ENCODE results near the gene CREG1.

Gene CREG1

DNA sequence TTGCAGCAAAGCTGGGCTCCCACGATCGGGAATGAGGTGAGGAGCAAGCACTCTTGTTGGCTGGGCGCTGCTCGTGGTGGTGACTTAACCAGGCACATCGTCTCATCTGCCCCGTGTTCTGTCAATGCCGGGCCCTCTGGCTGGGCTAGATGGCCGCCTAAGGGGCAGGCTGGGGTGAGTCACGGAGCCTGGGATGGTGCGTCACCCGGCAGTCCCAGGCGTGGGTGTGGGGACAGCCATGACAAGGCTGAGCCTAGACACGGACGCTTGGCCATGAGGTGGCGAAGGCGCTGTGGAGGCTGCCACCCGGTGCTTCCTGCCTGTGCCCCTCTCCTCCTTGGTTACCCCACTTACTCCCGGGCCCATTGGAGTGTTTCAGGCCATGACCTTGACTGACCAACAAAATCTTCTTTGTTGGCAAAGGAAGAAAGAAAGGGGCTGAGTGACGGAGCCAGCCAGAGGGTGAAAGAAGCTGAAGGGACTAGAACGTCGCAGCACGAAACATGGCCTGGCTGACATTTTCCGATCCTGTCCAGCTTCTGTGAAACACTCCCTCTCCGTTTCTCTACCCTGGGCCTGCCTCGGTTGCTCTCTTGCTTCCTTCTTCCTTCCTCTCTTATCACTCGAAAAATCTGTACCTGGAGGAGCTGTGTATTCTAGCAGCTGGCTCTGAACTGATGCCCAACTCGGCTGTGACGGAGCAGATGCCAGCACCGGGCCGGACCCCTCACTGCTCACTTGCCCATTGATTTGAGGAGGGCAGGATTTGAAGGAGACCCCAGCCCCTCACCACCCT is 35.8 kb downstream of the CREG1 start:
- no peaks in the 10 kb centered on the region for H3K9me3 ChIP-seq (ENCODE audit: insufficient read depth, low read depth, low read length)
- no peak overlapping the region for H3K23ac ChIP-seq (ENCODE audit: low read length)
- no peak overlapping the region for H3K14ac ChIP-seq (ENCODE audit: low read length)
- DNase-seq, result peak; percentile 78 to 81
- no peak overlapping the region for H3K18ac ChIP-seq (ENCODE audit: low read length)
- H2AK5ac ChIP-seq (ENCODE audit: low read length), result no peak overlapping the region
- no peak overlapping the region for H3K4me3 ChIP-seq (ENCODE audit: low read depth, low read length)
- H4K91ac ChIP-seq (ENCODE audit: low read depth, low read length), result no peak overlapping the region
- H3K9ac ChIP-seq (ENCODE audit: low read length), result no peak overlapping the region
- H2BK5ac ChIP-seq (ENCODE audit: low read depth, low read length, poor library complexity), result no peak overlapping the region
- H2BK120ac ChIP-seq (ENCODE audit: insufficient read depth, low read length, poor library complexity), result no peak overlapping the region
- H4K12ac ChIP-seq (ENCODE audit: low read depth, low read length), result no peak overlapping the region
- H2AFZ ChIP-seq (ENCODE audit: insufficient read depth, low read length, poor library complexity), result no peak overlapping the region
- no peak overlapping the region for H3K4ac ChIP-seq (ENCODE audit: low read depth, low read length)
- WGBS (ENCODE audit: extremely low coverage, insufficient coverage, insufficient read length), result no CpG with 5 or more reads among the region's 30 CpGs
- H3K4me1 ChIP-seq (ENCODE audit: control insufficient read depth in 1 of 2, insufficient read depth in 2 of 2, low read length in 2 of 2), result no peaks in the 10 kb centered on the region
- no peak overlapping the region for H3K4me2 ChIP-seq (ENCODE audit: low read length)
- H3K27ac ChIP-seq (ENCODE audit: low read depth, low read length), result no peak overlapping the region
- H4K8ac ChIP-seq (ENCODE audit: low read depth, low read length), result no peak overlapping the region
- H3K36me3 ChIP-seq (ENCODE audit: control insufficient read depth in 1 of 2, insufficient read depth in 2 of 2, low read length in 2 of 2), result no peaks in the 10 kb centered on the region
- no peaks in the 10 kb centered on the region for H3K79me2 ChIP-seq (ENCODE audit: control insufficient read depth, insufficient read depth, low read length, poor library complexity)
- no peaks in the 10 kb centered on the region for H3K27me3 ChIP-seq (ENCODE audit: insufficient read depth, low read length)
- H2BK12ac ChIP-seq (ENCODE audit: low read length), result no peak overlapping the region
- H3K79me1 ChIP-seq (ENCODE audit: low read length), result no peaks in the 10 kb centered on the region

DNA sequence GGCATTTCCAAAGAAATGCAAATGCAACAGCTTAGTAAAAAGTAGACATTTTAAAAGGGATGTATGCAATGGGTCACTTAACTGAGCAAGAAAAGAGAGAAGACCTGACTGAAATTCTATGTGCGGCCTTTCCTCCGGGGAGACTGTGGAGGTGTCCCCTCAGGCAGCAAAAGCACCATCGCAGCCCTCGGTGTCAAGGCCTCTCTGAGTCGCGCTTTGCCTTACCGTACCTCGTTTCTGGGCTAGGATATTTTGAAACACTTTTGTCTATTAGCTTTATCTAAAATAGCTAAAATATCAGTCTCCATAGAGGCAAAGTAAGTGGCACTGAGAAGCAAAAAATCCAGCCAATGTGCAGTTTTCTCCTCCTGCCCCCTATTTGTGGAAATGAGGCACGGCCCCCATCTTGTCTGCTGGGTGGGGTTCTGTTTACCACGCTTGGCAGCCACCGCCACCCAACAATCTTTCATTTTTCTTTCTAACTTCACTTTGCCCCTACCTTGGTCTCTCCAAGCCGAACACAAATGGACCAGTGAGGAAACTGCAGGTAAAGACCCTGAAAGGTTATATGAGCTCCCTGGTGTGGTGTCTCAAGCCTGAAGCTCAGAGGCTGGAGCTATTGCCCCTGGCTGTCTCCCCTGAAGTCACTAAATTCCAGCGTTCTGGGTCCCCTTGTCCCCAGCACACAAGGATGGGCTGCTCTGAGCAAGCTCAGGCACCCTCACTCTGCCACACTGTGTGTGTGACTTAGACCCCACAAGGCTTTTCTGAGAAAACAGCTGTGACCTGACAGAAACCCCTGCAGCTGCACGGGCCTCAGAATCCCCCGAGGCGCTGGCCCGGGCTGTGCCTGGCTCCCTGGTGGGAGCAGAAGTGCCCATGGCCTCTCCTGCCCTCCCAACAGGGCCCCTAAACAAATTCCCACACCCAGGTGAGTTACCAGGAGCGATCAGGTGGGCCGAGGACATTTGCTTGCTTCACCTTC is 36.9 kb downstream of the CREG1 start:
- H4K8ac ChIP-seq (ENCODE audit: low read depth, low read length), result no peak overlapping the region
- no peak overlapping the region for H3K27ac ChIP-seq (ENCODE audit: low read depth, low read length)
- H3K4me2 ChIP-seq (ENCODE audit: low read length), result no peak overlapping the region
- no peak overlapping the region for H4K12ac ChIP-seq (ENCODE audit: low read depth, low read length)
- no peak for DNase-seq
- H3K9ac ChIP-seq (ENCODE audit: low read length), result no peak overlapping the region
- no peak overlapping the region for H2BK120ac ChIP-seq (ENCODE audit: insufficient read depth, low read length, poor library complexity)
- no peak overlapping the region for H2AFZ ChIP-seq (ENCODE audit: insufficient read depth, low read length, poor library complexity)
- H2AK5ac ChIP-seq (ENCODE audit: low read length), result no peak overlapping the region
- H3K4ac ChIP-seq (ENCODE audit: low read depth, low read length), result no peak overlapping the region
- no peak overlapping the region for H3K18ac ChIP-seq (ENCODE audit: low read length)
- H3K4me3 ChIP-seq (ENCODE audit: low read depth, low read length), result no peak overlapping the region
- H3K14ac ChIP-seq (ENCODE audit: low read length), result no peak overlapping the region
- no peaks in the 10 kb centered on the region for H3K36me3 ChIP-seq (ENCODE audit: control insufficient read depth in 1 of 2, insufficient read depth in 2 of 2, low read length in 2 of 2)
- no peak overlapping the region for H2BK12ac ChIP-seq (ENCODE audit: low read length)
- no CpG with 5 or more reads among the region's 19 CpGs for WGBS (ENCODE audit: extremely low coverage, insufficient coverage, insufficient read length)
- no peaks in the 10 kb centered on the region for H3K79me1 ChIP-seq (ENCODE audit: low read length)
- H3K27me3 ChIP-seq (ENCODE audit: insufficient read depth, low read length), result no peaks in the 10 kb centered on the region
- no peak overlapping the region for H4K91ac ChIP-seq (ENCODE audit: low read depth, low read length)
- no peaks in the 10 kb centered on the region for H3K9me3 ChIP-seq (ENCODE audit: insufficient read depth, low read depth, low read length)
- H3K79me2 ChIP-seq (ENCODE audit: control insufficient read depth, insufficient read depth, low read length, poor library complexity), result no peaks in the 10 kb centered on the region
- no peak overlapping the region for H3K23ac ChIP-seq (ENCODE audit: low read length)
- no peak overlapping the region for H2BK5ac ChIP-seq (ENCODE audit: low read depth, low read length, poor library complexity)
- no peaks in the 10 kb centered on the region for H3K4me1 ChIP-seq (ENCODE audit: control insufficient read depth in 1 of 2, insufficient read depth in 2 of 2, low read length in 2 of 2)

DNA sequence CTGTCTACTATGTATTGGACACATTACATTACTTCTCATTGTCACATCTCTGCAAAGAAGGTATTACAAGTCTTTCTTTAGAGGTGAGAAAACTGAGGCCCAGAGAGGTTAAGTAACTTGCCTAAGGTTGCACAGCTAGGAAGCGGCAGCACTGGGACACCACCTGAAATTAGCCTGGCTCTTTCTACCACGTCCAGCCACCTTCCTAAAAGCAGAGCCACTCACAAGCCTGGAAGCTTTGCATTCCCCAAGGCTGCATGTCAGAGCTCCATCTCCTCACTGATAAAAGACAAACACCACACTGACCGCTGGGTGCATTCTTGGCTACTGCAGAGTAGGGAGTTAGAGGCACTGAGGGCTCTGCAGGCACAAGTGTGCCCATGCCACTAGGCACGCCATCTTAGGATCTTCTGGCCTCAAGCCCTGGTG is 37.7 kb downstream of the CREG1 start:
- no peaks in the 10 kb centered on the region for H3K79me1 ChIP-seq (ENCODE audit: low read length)
- H2BK5ac ChIP-seq (ENCODE audit: low read depth, low read length, poor library complexity), result no peak overlapping the region
- no peak overlapping the region for H3K23ac ChIP-seq (ENCODE audit: low read length)
- no peaks in the 10 kb centered on the region for H3K36me3 ChIP-seq (ENCODE audit: control insufficient read depth in 1 of 2, insufficient read depth in 2 of 2, low read length in 2 of 2)
- no peak overlapping the region for H4K8ac ChIP-seq (ENCODE audit: low read depth, low read length)
- H4K12ac ChIP-seq (ENCODE audit: low read depth, low read length), result no peak overlapping the region
- no peak for DNase-seq
- no peak overlapping the region for H3K4me2 ChIP-seq (ENCODE audit: low read length)
- no CpG with 5 or more reads among the region's 4 CpGs for WGBS (ENCODE audit: extremely low coverage, insufficient coverage, insufficient read length)
- H2BK120ac ChIP-seq (ENCODE audit: insufficient read depth, low read length, poor library complexity), result no peak overlapping the region
- no peaks in the 10 kb centered on the region for H3K4me1 ChIP-seq (ENCODE audit: control insufficient read depth in 1 of 2, insufficient read depth in 2 of 2, low read length in 2 of 2)
- H3K27ac ChIP-seq (ENCODE audit: low read depth, low read length), result no peak overlapping the region
- no peaks in the 10 kb centered on the region for H3K79me2 ChIP-seq (ENCODE audit: control insufficient read depth, insufficient read depth, low read length, poor library complexity)
- no peak overlapping the region for H2BK12ac ChIP-seq (ENCODE audit: low read length)
- H3K9me3 ChIP-seq (ENCODE audit: insufficient read depth, low read depth, low read length), result no peaks in the 10 kb centered on the region
- H2AFZ ChIP-seq (ENCODE audit: insufficient read depth, low read length, poor library complexity), result no peak overlapping the region
- H3K4me3 ChIP-seq (ENCODE audit: low read depth, low read length), result no peak overlapping the region
- H3K14ac ChIP-seq (ENCODE audit: low read length), result no peak overlapping the region
- H2AK5ac ChIP-seq (ENCODE audit: low read length), result no peak overlapping the region
- H3K9ac ChIP-seq (ENCODE audit: low read length), result no peak overlapping the region
- no peak overlapping the region for H3K4ac ChIP-seq (ENCODE audit: low read depth, low read length)
- H3K18ac ChIP-seq (ENCODE audit: low read length), result no peak overlapping the region
- H3K27me3 ChIP-seq (ENCODE audit: insufficient read depth, low read length), result no peaks in the 10 kb centered on the region
- H4K91ac ChIP-seq (ENCODE audit: low read depth, low read length), result no peak overlapping the region

DNA sequence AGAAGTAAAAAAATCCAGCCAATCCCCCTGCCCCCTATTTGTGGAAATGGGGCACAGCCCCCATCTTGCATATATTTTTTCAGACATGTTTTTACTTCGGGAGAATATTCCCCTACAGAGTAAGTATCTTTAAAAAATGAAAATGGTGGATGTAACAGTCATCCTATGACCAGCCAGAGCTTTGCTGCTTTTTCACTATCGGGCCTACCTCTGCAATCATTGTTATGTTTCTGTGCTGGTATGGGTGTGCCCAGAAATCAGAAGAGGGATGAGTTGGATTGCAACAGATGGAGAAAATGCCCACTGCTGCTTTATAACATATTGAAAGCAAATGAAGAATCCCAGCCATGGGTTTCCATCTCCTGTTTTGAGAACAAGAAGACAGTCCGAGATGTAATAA is 38.1 kb downstream of the CREG1 start:
- WGBS (ENCODE audit: extremely low coverage, insufficient coverage, insufficient read length), result no CpG with 5 or more reads among the region's 3 CpGs
- no peak overlapping the region for H3K9ac ChIP-seq (ENCODE audit: low read length)
- no peaks in the 10 kb centered on the region for H3K9me3 ChIP-seq (ENCODE audit: insufficient read depth, low read depth, low read length)
- no peak overlapping the region for H4K12ac ChIP-seq (ENCODE audit: low read depth, low read length)
- H3K14ac ChIP-seq (ENCODE audit: low read length), result no peak overlapping the region
- no peaks in the 10 kb centered on the region for H3K27me3 ChIP-seq (ENCODE audit: insufficient read depth, low read length)
- no peak overlapping the region for H3K4me3 ChIP-seq (ENCODE audit: low read depth, low read length)
- H4K91ac ChIP-seq (ENCODE audit: low read depth, low read length), result no peak overlapping the region
- H4K8ac ChIP-seq (ENCODE audit: low read depth, low read length), result no peak overlapping the region
- H3K79me2 ChIP-seq (ENCODE audit: control insufficient read depth, insufficient read depth, low read length, poor library complexity), result no peaks in the 10 kb centered on the region
- H3K4me2 ChIP-seq (ENCODE audit: low read length), result no peak overlapping the region
- H3K18ac ChIP-seq (ENCODE audit: low read length), result no peak overlapping the region
- H2BK5ac ChIP-seq (ENCODE audit: low read depth, low read length, poor library complexity), result no peak overlapping the region
- H3K36me3 ChIP-seq (ENCODE audit: control insufficient read depth in 1 of 2, insufficient read depth in 2 of 2, low read length in 2 of 2), result no peaks in the 10 kb centered on the region
- H3K4me1 ChIP-seq (ENCODE audit: control insufficient read depth in 1 of 2, insufficient read depth in 2 of 2, low read length in 2 of 2), result no peaks in the 10 kb centered on the region
- H2AFZ ChIP-seq (ENCODE audit: insufficient read depth, low read length, poor library complexity), result no peak overlapping the region
- no peak overlapping the region for H2BK120ac ChIP-seq (ENCODE audit: insufficient read depth, low read length, poor library complexity)
- H3K79me1 ChIP-seq (ENCODE audit: low read length), result no peaks in the 10 kb centered on the region
- DNase-seq, result no peak
- H3K27ac ChIP-seq (ENCODE audit: low read depth, low read length), result no peak overlapping the region
- no peak overlapping the region for H3K23ac ChIP-seq (ENCODE audit: low read length)
- H3K4ac ChIP-seq (ENCODE audit: low read depth, low read length), result no peak overlapping the region
- no peak overlapping the region for H2BK12ac ChIP-seq (ENCODE audit: low read length)
- H2AK5ac ChIP-seq (ENCODE audit: low read length), result no peak overlapping the region

Data from trophoblast cell (in vitro differentiated cells and primary cell).